K562 (cell line): ENCODE results near the gene HSD3B7. TPM values are rescaled to one million over a fixed set of nuclear protein-coding genes. Genes with fewer than 3 reads are reported as not detected.
A peak's percentile ranks its signal among the peaks of the same experiment; 100 is the strongest.

Experiments used
- ADNP ChIP-seq: fragments of 200-800 bp; sonication (Bioruptor generic); IDR thresholded peaks from 2 replicates; pipeline ENCODE4 v1.6.1; 2016; ENCODE audit warnings: missing genetic modification characterization, missing compliant biosample characterization
- BRD4 ChIP-seq: fragments of 200-600 bp; sonication (generic); IDR thresholded peaks from 2 replicates; pipeline ENCODE4 v1.6.1; 2017; ENCODE audit warnings: inconsistent platforms
- CCAR2 ChIP-seq: fragments of 200-400 bp; formaldehyde crosslinking; IDR thresholded peaks from 2 replicates; pipeline ENCODE4 v1.6.1; 2017; ENCODE audit warnings: mild to moderate bottlenecking, low read depth, low read length
- CSDE1 ChIP-seq, 2 experiments: fragments of 450-650 bp; IDR thresholded peaks; 2 replicates each; pipeline ENCODE4 v1.6.1; 2016; ENCODE audit warnings: mild to moderate bottlenecking in 1 of 2
- DNMT1 ChIP-seq: fragments of 450-650 bp; IDR thresholded peaks from 2 replicates; pipeline ENCODE4 v1.6.1; 2016; ENCODE audit warnings: antibody characterized with exemption, mild to moderate bottlenecking
- GATAD2A ChIP-seq: fragments of 450-650 bp; IDR thresholded peaks from 2 replicates; pipeline ENCODE4 v1.6.1; 2017
- HNRNPK ChIP-seq: fragments of 200-400 bp; formaldehyde crosslinking; IDR thresholded peaks from one replicate; pipeline ENCODE4 v1.6.1; 2018; ENCODE audit warnings: mild to moderate bottlenecking, low read depth, low read length; ENCODE audit not compliant: poor library complexity, severe bottlenecking
- ID3 ChIP-seq, 2 experiments: fragments of 250-450 bp in 1 of 2; fragments of 450-650 bp in 1 of 2; sonication (Bioruptor Pico) in 1 of 2; IDR thresholded peaks; 2 replicates each; pipeline versions ENCODE4 v1.6.1 to v1.8.0; 2016 to 2021; ENCODE audit warnings: mild to moderate bottlenecking in 2 of 2, moderate library complexity in 2 of 2, missing compliant biosample characterization in 1 of 2, missing genetic modification characterization in 1 of 2
- MTA1 ChIP-seq: fragments of 450-650 bp; IDR thresholded peaks from 2 replicates; pipeline ENCODE4 v1.6.1; 2017; ENCODE audit warnings: borderline replicate concordance
- NFXL1 ChIP-seq: fragments of 450-650 bp; formaldehyde crosslinking; IDR thresholded peaks from 2 replicates; pipeline ENCODE4 v1.4.0; 2021; ENCODE audit warnings: mild to moderate bottlenecking
- NRF1 ChIP-seq, 2 experiments: fragments of 450-650 bp; IDR thresholded peaks in 1 of 2; conservative IDR thresholded peaks in 1 of 2; 2 replicates each; pipeline ENCODE4 v1.6.1; 2014; ENCODE audit warnings: mild to moderate bottlenecking in 2 of 2
- POLR2H ChIP-seq: IDR thresholded peaks from 2 replicates; pipeline ENCODE4 v1.6.1; 2016; ENCODE audit warnings: missing genetic modification characterization, low read depth, mild to moderate bottlenecking, control low read depth, missing compliant biosample characterization, moderate library complexity
- TEAD4 ChIP-seq, 2 experiments: sonication (generic) in 1 of 2; formaldehyde crosslinking in 1 of 2; IDR thresholded peaks; 2 replicates each; pipeline versions ENCODE4 v1.6.1 to v1.8.0; 2012 to 2022; ENCODE audit warnings: borderline replicate concordance in 1 of 2, inconsistent platforms in 1 of 2, low read length in 1 of 2, mild to moderate bottlenecking in 1 of 2, missing genetic modification reagents in 1 of 2
- XRCC4 ChIP-seq: IDR thresholded peaks from one replicate; pipeline ENCODE4 v1.6.1; 2011; ENCODE audit not compliant: insufficient read depth, insufficient read length; ENCODE audit errors: extremely low read depth
- ZFP1 ChIP-seq: fragments of 450-650 bp; formaldehyde crosslinking; IDR thresholded peaks from 2 replicates; pipeline ENCODE4 v1.4.0; 2020; ENCODE audit warnings: mild to moderate bottlenecking, mixed read lengths
- ZNF347 ChIP-seq: fragments of 450-650 bp; formaldehyde crosslinking; IDR thresholded peaks from 2 replicates; pipeline ENCODE4 v1.4.0; 2020; ENCODE audit warnings: low read depth, mild to moderate bottlenecking, moderate library complexity
- ZSCAN32 ChIP-seq: fragments of 450-650 bp; formaldehyde crosslinking; IDR thresholded peaks from 2 replicates; pipeline ENCODE4 v1.4.0; 2020; ENCODE audit warnings: mild to moderate bottlenecking, moderate library complexity
- polyA plus RNA-seq, 8 experiments: library from polyadenylated mRNA; depleted of rRNA in 4 of 8; stranded (reverse) in 5 of 8; unstranded in 3 of 8; fragments of >200 nt; fragmentation: Nextera tagmentation in 2 of 8; fragmentation: Illumina TruSeq in 1 of 8; extraction: Ambion mirVana in 2 of 8; extraction: Trizol in 1 of 8; gene quantifications; 2 replicates each; pipeline versions ENCODE4 v1.2.1 to v1.2.3, GENCODE V29; 2011 to 2014; ENCODE audit warnings: inconsistent platforms in 1 of 8, missing spikeins in 1 of 8
- total RNA-seq, 7 experiments: library from RNA; depleted of rRNA in 6 of 7; stranded (reverse); fragments of >200 nt in 6 of 7; fragmentation: Illumina TruSeq in 2 of 7; extraction: Trizol in 2 of 7; gene quantifications; 2 replicates each; pipeline versions ENCODE4 v1.2.1 to v1.2.3, GENCODE V29; 2011 to 2021; ENCODE audit warnings: low replicate concordance in 1 of 7
- TF ChIP-seq, protein P1 (sequence below): fragments of 250-450 bp; sonication (Bioruptor Pico); IDR thresholded peaks from 2 replicates; pipeline ENCODE4 v1.4.0; 2020
- TF ChIP-seq, protein P2 (sequence below): sonication (generic); formaldehyde crosslinking; IDR thresholded peaks from 2 replicates; pipeline ENCODE4 v1.8.0; 2023; ENCODE audit warnings: missing genetic modification reagents, mild to moderate bottlenecking, borderline replicate concordance
- TF ChIP-seq, protein P3 (sequence below): fragments of 450-650 bp; IDR thresholded peaks from 2 replicates; pipeline ENCODE4 v1.7.0; 2016; ENCODE audit warnings: borderline replicate concordance

Gene HSD3B7
- total and polyA plus RNA-seq, 9 of the 15 experiments (the other 6 are each of a cell fraction or from before 2014, with no cell fraction given), result 5.4 to 49.1 (median 23.0) TPM

DNA sequence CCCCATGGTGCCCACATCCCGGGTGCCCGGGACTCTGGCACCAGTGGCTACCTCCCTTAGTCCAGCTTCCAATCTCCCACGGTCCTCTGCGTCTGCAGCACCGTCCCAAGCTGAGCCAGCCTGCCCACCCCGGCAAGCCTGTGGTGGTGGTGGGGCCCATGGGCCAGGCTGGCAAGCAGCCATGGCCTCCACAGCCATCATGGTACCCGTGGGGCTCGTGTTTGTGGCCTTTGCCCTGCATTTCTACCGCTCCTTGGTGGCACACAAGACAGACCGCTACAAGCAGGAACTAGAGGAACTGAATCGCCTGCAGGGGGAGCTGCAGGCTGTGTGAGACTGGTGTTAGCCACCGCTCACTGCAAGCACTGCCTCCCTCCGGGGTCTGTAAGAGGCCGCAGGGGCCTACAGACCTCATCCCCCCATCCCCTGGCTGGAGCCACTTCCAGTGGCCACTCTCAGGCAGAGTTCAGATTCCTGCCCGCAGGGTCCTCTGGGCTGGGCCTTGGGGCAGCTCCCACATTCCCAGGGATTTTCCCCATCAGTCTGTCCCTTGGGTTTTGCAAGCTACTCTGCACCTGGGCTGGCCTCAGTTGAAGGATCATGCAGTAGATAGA lies 31.4 kb upstream of the HSD3B7 start (continued):
- TF ChIP-seq HNRNPK (no peak), ZFP1 (CRISPR knock-in tag) (no peak), CSDE1 (IDR thresholded peaks at IDR 0.05) (no peak), BRD4 (no peak), ZSCAN32 (no peak), CCAR2 (no peak), POLR2H (tag) (no peak), ZNF347 (CRISPR knock-in tag) (no peak), ADNP (tag) (no peak), GATAD2A (no peak), XRCC4 (no peak), NRF1 (conservative IDR thresholded peaks at IDR 0.05 in 1 of 2, IDR thresholded peaks at IDR 0.05 in 1 of 2) (no peak), NFXL1 (no peak), TEAD4 (IDR thresholded peaks at IDR 0.05; ENCODE audit: low read length) (no peak), TEAD4 (CRISPR knock-in tag; IDR thresholded peaks at IDR 0.05; ENCODE audit: borderline replicate concordance) (no peak), DNMT1 (no peak), MTA1 (no peak), ID3 (CRISPR knock-in tag; IDR thresholded peaks at IDR 0.05) (no peak), ID3 (tag; IDR thresholded peaks at IDR 0.05) (peak; percentile 52; the same call in 1 of the 2 replicates)
- TF ChIP-seq, protein P1, sequence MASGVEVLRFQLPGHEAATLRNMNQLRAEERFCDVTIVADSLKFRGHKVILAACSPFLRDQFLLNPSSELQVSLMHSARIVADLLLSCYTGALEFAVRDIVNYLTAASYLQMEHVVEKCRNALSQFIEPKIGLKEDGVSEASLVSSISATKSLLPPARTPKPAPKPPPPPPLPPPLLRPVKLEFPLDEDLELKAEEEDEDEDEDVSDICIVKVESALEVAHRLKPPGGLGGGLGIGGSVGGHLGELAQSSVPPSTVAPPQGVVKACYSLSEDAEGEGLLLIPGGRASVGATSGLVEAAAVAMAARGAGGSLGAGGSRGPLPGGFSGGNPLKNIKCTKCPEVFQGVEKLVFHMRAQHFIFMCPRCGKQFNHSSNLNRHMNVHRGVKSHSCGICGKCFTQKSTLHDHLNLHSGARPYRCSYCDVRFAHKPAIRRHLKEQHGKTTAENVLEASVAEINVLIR (CRISPR knock-in tag), result no peak
- TF ChIP-seq, protein P2, sequence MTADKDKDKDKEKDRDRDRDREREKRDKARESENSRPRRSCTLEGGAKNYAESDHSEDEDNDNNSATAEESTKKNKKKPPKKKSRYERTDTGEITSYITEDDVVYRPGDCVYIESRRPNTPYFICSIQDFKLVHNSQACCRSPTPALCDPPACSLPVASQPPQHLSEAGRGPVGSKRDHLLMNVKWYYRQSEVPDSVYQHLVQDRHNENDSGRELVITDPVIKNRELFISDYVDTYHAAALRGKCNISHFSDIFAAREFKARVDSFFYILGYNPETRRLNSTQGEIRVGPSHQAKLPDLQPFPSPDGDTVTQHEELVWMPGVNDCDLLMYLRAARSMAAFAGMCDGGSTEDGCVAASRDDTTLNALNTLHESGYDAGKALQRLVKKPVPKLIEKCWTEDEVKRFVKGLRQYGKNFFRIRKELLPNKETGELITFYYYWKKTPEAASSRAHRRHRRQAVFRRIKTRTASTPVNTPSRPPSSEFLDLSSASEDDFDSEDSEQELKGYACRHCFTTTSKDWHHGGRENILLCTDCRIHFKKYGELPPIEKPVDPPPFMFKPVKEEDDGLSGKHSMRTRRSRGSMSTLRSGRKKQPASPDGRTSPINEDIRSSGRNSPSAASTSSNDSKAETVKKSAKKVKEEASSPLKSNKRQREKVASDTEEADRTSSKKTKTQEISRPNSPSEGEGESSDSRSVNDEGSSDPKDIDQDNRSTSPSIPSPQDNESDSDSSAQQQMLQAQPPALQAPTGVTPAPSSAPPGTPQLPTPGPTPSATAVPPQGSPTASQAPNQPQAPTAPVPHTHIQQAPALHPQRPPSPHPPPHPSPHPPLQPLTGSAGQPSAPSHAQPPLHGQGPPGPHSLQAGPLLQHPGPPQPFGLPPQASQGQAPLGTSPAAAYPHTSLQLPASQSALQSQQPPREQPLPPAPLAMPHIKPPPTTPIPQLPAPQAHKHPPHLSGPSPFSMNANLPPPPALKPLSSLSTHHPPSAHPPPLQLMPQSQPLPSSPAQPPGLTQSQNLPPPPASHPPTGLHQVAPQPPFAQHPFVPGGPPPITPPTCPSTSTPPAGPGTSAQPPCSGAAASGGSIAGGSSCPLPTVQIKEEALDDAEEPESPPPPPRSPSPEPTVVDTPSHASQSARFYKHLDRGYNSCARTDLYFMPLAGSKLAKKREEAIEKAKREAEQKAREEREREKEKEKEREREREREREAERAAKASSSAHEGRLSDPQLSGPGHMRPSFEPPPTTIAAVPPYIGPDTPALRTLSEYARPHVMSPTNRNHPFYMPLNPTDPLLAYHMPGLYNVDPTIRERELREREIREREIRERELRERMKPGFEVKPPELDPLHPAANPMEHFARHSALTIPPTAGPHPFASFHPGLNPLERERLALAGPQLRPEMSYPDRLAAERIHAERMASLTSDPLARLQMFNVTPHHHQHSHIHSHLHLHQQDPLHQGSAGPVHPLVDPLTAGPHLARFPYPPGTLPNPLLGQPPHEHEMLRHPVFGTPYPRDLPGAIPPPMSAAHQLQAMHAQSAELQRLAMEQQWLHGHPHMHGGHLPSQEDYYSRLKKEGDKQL (CRISPR knock-in tag), result no peak
- TF ChIP-seq, protein P3, sequence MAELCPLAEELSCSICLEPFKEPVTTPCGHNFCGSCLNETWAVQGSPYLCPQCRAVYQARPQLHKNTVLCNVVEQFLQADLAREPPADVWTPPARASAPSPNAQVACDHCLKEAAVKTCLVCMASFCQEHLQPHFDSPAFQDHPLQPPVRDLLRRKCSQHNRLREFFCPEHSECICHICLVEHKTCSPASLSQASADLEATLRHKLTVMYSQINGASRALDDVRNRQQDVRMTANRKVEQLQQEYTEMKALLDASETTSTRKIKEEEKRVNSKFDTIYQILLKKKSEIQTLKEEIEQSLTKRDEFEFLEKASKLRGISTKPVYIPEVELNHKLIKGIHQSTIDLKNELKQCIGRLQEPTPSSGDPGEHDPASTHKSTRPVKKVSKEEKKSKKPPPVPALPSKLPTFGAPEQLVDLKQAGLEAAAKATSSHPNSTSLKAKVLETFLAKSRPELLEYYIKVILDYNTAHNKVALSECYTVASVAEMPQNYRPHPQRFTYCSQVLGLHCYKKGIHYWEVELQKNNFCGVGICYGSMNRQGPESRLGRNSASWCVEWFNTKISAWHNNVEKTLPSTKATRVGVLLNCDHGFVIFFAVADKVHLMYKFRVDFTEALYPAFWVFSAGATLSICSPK, result no peak
